ENCODE results near the gene SMAD2. TPM values are rescaled to one million over a fixed set of nuclear protein-coding genes. Genes with fewer than 3 reads are reported as not detected.

Gene SMAD2
- total RNA-seq, 1 experiment from 2014 or later: 121 TPM

DNA sequence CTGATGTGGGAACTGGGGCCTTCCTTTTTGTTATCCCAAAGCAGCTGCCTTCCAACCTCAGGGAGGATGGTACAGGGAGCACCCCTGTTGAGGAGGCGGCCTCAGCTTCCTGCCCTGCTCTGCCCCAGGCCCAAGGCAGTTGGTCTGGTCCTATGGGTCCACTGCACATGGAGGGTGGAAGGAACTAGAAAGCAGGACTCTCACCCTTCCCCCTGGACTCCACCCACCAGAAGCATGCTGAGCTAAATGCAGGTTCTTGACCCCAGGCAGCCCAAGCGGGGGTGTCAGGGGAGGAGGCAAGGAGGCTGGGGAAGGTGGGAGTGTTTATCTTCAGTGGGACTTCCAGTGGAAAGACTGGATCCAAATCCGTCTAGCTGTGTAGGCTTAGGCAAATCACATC is 158.5 kb downstream of the SMAD2 start:
- H3K4me1 Mint-ChIP-seq: peaks cover 9 to 12% of the 10 kb centered on the region in 2 experiments
- no peak overlapping the region for H3K27ac ChIP-seq (ENCODE audit: insufficient read length, low read depth, low read length)

More for the DNA sequence above, 158.5 kb downstream of the SMAD2 start:
- Histone ChIP-seq H4K8ac (replicated peaks; ENCODE audit: insufficient read length, low read depth, low read length) (no peak overlapping the region), H2BK12ac (ENCODE audit: insufficient read length, low read depth, low read length) (no peak overlapping the region), H3K23ac (ENCODE audit: insufficient read length, low read depth, low read length) (no peak overlapping the region), H2BK20ac (ENCODE audit: low read depth, low read length, poor library complexity, severe bottlenecking) (no peak overlapping the region), H3K4me2 (ENCODE audit: insufficient read depth, insufficient read length, low read length) (no peak overlapping the region), H3K14ac (ENCODE audit: insufficient read depth, low read length) (no peak overlapping the region), H3K79me1 (ENCODE audit: insufficient read depth, low read depth, low read length, poor library complexity, severe bottlenecking) (no peaks in the 10 kb centered on the region), H4K20me1 (ENCODE audit: control insufficient read depth, insufficient read depth, insufficient read length) (no peaks in the 10 kb centered on the region), H3K4ac (ENCODE audit: low read depth, low read length) (no peak overlapping the region), H3K79me2 (ENCODE audit: insufficient read depth, low read length) (no peaks in the 10 kb centered on the region), H2AK5ac (ENCODE audit: insufficient read length, low read length) (no peak overlapping the region), H2BK15ac (ENCODE audit: low read depth, low read length) (no peak overlapping the region), H4K5ac (ENCODE audit: insufficient read length, low read depth, low read length) (no peak overlapping the region), H3K9me3 (ENCODE audit: control insufficient read depth, low read depth, low read length) (no peaks in the 10 kb centered on the region), H3K56ac (ENCODE audit: insufficient read length, low read depth, low read length) (no peak overlapping the region), H3K27me3 (ENCODE audit: insufficient read depth, low read length) (no peaks in the 10 kb centered on the region), H2BK120ac (ENCODE audit: low read depth, low read length, poor library complexity, severe bottlenecking) (no peak overlapping the region), H3K4me1 (ENCODE audit: insufficient read depth, low read length) (no peaks in the 10 kb centered on the region; the same call in 1 of the 2 replicates), H3K9ac (ENCODE audit: extremely low read depth, insufficient read length, low read length) (no peak overlapping the region), H3T11ph (ENCODE audit: low read length) (no peak overlapping the region), H3K23me2 (ENCODE audit: insufficient read length, low read depth, low read length, poor library complexity, severe bottlenecking) (no peaks in the 10 kb centered on the region), H3K18ac (ENCODE audit: insufficient read length, low read depth, low read length) (no peak overlapping the region), H2AFZ (ENCODE audit: low read length) (no peak overlapping the region), H4K91ac (ENCODE audit: insufficient read length, low read depth, low read length) (no peak overlapping the region), H2BK5ac (ENCODE audit: insufficient read length, low read length) (no peak overlapping the region)
- H3K27me3 Mint-ChIP-seq (ENCODE audit: low read depth): no peaks in the 10 kb centered on the region; the same call in 1 of the 2 replicates
- no peak overlapping the region for H3K4me3 Mint-ChIP-seq
- H3K27ac Mint-ChIP-seq: no peak overlapping the region
- TF ChIP-seq, protein P1, sequence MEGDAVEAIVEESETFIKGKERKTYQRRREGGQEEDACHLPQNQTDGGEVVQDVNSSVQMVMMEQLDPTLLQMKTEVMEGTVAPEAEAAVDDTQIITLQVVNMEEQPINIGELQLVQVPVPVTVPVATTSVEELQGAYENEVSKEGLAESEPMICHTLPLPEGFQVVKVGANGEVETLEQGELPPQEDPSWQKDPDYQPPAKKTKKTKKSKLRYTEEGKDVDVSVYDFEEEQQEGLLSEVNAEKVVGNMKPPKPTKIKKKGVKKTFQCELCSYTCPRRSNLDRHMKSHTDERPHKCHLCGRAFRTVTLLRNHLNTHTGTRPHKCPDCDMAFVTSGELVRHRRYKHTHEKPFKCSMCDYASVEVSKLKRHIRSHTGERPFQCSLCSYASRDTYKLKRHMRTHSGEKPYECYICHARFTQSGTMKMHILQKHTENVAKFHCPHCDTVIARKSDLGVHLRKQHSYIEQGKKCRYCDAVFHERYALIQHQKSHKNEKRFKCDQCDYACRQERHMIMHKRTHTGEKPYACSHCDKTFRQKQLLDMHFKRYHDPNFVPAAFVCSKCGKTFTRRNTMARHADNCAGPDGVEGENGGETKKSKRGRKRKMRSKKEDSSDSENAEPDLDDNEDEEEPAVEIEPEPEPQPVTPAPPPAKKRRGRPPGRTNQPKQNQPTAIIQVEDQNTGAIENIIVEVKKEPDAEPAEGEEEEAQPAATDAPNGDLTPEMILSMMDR (conservative IDR thresholded peaks at IDR 0.05): no peak
- WGBS (ENCODE audit: extremely low coverage, insufficient read length, low lambda C conversion rate): no CpG with 5 or more reads among the region's 3 CpGs
- no peaks in the 10 kb centered on the region for H3K9me3 Mint-ChIP-seq
- H3K36me3 Mint-ChIP-seq (ENCODE audit: insufficient read depth in 1 of 3, low read depth in 3 of 3): no peaks in the 10 kb centered on the region
- no peak for DNase-seq

Data from H9 (cell line).